ENCODE measurements around the gene GARIN5A.

DNA sequence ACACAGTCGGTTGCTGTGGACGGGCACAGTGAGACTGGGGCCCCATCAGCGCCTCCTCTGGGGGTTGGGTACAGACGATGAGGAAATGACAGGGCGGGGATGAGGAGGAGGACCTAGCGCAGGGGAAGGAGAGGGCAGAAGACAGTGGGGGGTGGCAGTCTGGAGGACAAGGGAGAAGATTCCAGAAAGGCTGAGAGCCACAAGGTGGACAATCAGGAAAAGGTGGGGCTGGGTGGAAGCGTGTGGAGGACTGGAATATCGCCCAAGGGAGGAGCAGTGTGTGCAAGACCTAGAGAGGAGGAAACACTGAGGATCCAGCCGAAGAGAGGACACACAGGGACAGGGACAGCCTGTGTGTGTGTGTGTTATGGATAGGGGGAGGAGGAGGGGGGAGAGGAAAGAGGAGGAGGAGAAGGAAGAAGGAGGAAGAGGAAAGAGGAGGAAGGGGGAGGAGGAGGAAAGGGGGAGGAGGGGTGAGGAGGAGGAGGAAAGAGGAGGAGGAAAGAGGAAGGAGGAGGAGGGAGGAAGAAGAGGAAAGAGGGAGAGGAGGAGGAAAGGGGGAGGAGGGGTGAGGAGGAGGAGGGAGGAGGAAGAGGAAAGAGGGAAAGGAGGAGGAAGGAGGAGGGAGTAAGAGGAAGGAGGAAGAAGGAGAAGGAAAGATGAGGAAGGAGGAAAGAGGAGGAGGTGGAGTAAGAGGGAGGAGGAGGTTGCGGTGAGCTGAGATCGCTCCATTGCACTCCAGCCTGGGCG is 15.8 kb upstream of the GARIN5A start:
- TF ChIP-seq, protein P1, sequence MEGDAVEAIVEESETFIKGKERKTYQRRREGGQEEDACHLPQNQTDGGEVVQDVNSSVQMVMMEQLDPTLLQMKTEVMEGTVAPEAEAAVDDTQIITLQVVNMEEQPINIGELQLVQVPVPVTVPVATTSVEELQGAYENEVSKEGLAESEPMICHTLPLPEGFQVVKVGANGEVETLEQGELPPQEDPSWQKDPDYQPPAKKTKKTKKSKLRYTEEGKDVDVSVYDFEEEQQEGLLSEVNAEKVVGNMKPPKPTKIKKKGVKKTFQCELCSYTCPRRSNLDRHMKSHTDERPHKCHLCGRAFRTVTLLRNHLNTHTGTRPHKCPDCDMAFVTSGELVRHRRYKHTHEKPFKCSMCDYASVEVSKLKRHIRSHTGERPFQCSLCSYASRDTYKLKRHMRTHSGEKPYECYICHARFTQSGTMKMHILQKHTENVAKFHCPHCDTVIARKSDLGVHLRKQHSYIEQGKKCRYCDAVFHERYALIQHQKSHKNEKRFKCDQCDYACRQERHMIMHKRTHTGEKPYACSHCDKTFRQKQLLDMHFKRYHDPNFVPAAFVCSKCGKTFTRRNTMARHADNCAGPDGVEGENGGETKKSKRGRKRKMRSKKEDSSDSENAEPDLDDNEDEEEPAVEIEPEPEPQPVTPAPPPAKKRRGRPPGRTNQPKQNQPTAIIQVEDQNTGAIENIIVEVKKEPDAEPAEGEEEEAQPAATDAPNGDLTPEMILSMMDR (IDR thresholded peaks at IDR 0.05) = no peak
- TF ChIP-seq POLR2A (IDR thresholded peaks at IDR 0.05) = no peak
